WTC11 (cell line): ENCODE results near the gene NDE1. TPM values are rescaled to one million over a fixed set of nuclear protein-coding genes. Genes with fewer than 3 reads are reported as not detected.
"Not testable (repeated sequence)": the region's sequence is repeated elsewhere in the genome, so short reads cannot be mapped to it uniquely, and the experiment has no call there.

ENCODE experiments used
- ATAC-seq: fragments of 200-7000 bp; cut with Tn5 transposase; 2 replicates; pipeline ENCODE4 v1.10.0; 2021; ENCODE audit warnings: mild to moderate bottlenecking, moderate library complexity
- CTCF ChIA-PET: fragments of 300-600 bp; sonication (Branson Sonifier 250); formaldehyde crosslinking; loops from one replicate; lab custom pipeline; 2021; ENCODE audit warnings: antibody characterized with exemption; lab: Charles Lee
- POLR2A ChIA-PET: fragments of 350-600 bp; sonication (Branson Sonifier 250); formaldehyde crosslinking; loops from one replicate; lab custom pipeline; 2021; ENCODE audit warnings: antibody characterized with exemption; lab: Charles Lee
- DNase-seq: peaks from one replicate; pipeline ENCODE4 v3.0.0; 2021; ENCODE audit warnings: low spot score
- H3K27ac Mint-ChIP-seq: 2 replicates; pipeline ENCODE4 v1.8.0; 2021; ENCODE audit warnings: mixed read lengths
- H3K27me3 Mint-ChIP-seq: 2 replicates; pipeline ENCODE4 v1.8.0; 2021; ENCODE audit warnings: low read depth, mild to moderate bottlenecking, moderate library complexity, mixed read lengths
- H3K36me3 Mint-ChIP-seq: 2 replicates; pipeline ENCODE4 v1.8.0; 2021; ENCODE audit warnings: mixed read lengths
- H3K4me1 Mint-ChIP-seq: 2 replicates; pipeline ENCODE4 v1.8.0; 2022; ENCODE audit warnings: mixed read lengths
- H3K4me3 Mint-ChIP-seq: 2 replicates; pipeline ENCODE4 v1.8.0; 2021; ENCODE audit warnings: mild to moderate bottlenecking, moderate library complexity, mixed read lengths
- H3K9me3 Mint-ChIP-seq: 2 replicates; pipeline ENCODE4 v1.8.0; 2021; ENCODE audit warnings: mixed read lengths
- AR ChIP-seq: fragments of 250-450 bp; sonication (Bioruptor Pico); IDR thresholded peaks from 2 replicates; pipeline ENCODE4 v1.9.0; 2021; ENCODE audit warnings: mild to moderate bottlenecking
- E2F1 ChIP-seq: sonication (generic); formaldehyde crosslinking; IDR thresholded peaks from 2 replicates; pipeline ENCODE4 v1.8.0; 2022; ENCODE audit warnings: mild to moderate bottlenecking, missing genetic modification reagents
- E2F4 ChIP-seq: sonication (generic); formaldehyde crosslinking; IDR thresholded peaks from 2 replicates; pipeline ENCODE4 v1.8.1; 2022; ENCODE audit warnings: low read depth, mild to moderate bottlenecking, moderate library complexity, missing genetic modification reagents, borderline replicate concordance
- ELF4 ChIP-seq: sonication (generic); formaldehyde crosslinking; IDR thresholded peaks from 2 replicates; pipeline ENCODE4 v1.8.1; 2022; ENCODE audit warnings: low read depth, mild to moderate bottlenecking, moderate library complexity, missing genetic modification reagents
- EMX1 ChIP-seq: fragments of 250-450 bp; sonication (Bioruptor Pico); IDR thresholded peaks from 2 replicates; pipeline ENCODE4 v1.8.0; 2021; ENCODE audit warnings: mild to moderate bottlenecking
- IRF2 ChIP-seq: sonication (generic); formaldehyde crosslinking; IDR thresholded peaks from 2 replicates; pipeline ENCODE4 v1.8.0; 2022; ENCODE audit warnings: low read depth, missing genetic modification reagents, borderline replicate concordance
- MLX ChIP-seq: sonication (generic); formaldehyde crosslinking; IDR thresholded peaks from 2 replicates; pipeline ENCODE4 v1.8.1; 2023; ENCODE audit warnings: mild to moderate bottlenecking, missing genetic modification reagents, moderate library complexity
- NFE2L1 ChIP-seq: sonication (generic); formaldehyde crosslinking; IDR thresholded peaks from 2 replicates; pipeline ENCODE4 v1.8.1; 2023; ENCODE audit warnings: missing genetic modification reagents
- NR1H2 ChIP-seq: sonication (generic); formaldehyde crosslinking; IDR thresholded peaks from 2 replicates; pipeline ENCODE4 v1.9.0; 2021; ENCODE audit warnings: mild to moderate bottlenecking, moderate library complexity, missing genetic modification reagents
- NR2C2 ChIP-seq: sonication (generic); formaldehyde crosslinking; IDR thresholded peaks from 2 replicates; pipeline ENCODE4 v1.8.0; 2022; ENCODE audit warnings: mild to moderate bottlenecking, missing genetic modification reagents
- NR3C1 ChIP-seq: sonication (generic); formaldehyde crosslinking; conservative IDR thresholded peaks from 2 replicates; pipeline ENCODE4 v1.8.1; 2023; ENCODE audit warnings: low read depth, mild to moderate bottlenecking, missing genetic modification reagents
- RELA ChIP-seq: sonication (generic); formaldehyde crosslinking; IDR thresholded peaks from 2 replicates; pipeline ENCODE4 v1.8.1; 2022; ENCODE audit warnings: missing genetic modification reagents, mild to moderate bottlenecking, borderline replicate concordance
- TP53 ChIP-seq: sonication (generic); formaldehyde crosslinking; IDR thresholded peaks from 2 replicates; pipeline ENCODE4 v1.8.1; 2023; ENCODE audit warnings: mild to moderate bottlenecking, missing genetic modification reagents
- USF2 ChIP-seq: sonication (generic); formaldehyde crosslinking; IDR thresholded peaks from 2 replicates; pipeline ENCODE4 v1.8.1; 2023; ENCODE audit warnings: mild to moderate bottlenecking, missing genetic modification reagents, moderate library complexity
- ZMAT4 ChIP-seq: fragments of 250-450 bp; sonication (Bioruptor Pico); IDR thresholded peaks from 2 replicates; pipeline ENCODE4 v1.9.0; 2021; ENCODE audit warnings: mild to moderate bottlenecking
- ZNF138 ChIP-seq: sonication (generic); formaldehyde crosslinking; conservative IDR thresholded peaks from 2 replicates; pipeline ENCODE4 v1.8.1; 2022; ENCODE audit warnings: mild to moderate bottlenecking, moderate library complexity, missing genetic modification reagents
- total RNA-seq: library from RNA; stranded (reverse); gene quantifications from 3 replicates; pipeline ENCODE4 v1.2.3, GENCODE V29; 2021

NDE1 gene
- total RNA-seq, 1 experiment from 2014 or later: 39.4 TPM

- CTCF ChIA-PET: no interaction called here
- Mint-ChIP-seq H3K4me1 (0 out of 2 replicates have a peak, but pooled peaks cover 3% of the 10 kb centered on the region), H3K27ac (no peak overlapping the region), H3K4me3 (no peak overlapping the region), H3K9me3 (no peaks in the 10 kb centered on the region), H3K36me3 (peaks cover 7% of the 10 kb centered on the region), H3K27me3 (no peaks in the 10 kb centered on the region)
- DNase-seq: no peak
- POLR2A ChIA-PET: interaction anchor here (0.6 kb wide), 1 partner anchor 1343 kb away, joined by 4 read pairs; no protein-coding TSS in a partner anchor
- ATAC-seq: no peak
- TF ChIP-seq ZNF138 (CRISPR knock-in tag): no peak
- no peak for TF ChIP-seq E2F4 (CRISPR knock-in tag)
- TF ChIP-seq USF2 (CRISPR knock-in tag): no peak
- TF ChIP-seq E2F1 (CRISPR knock-in tag): no peak
- no peak for TF ChIP-seq EMX1
- no peak for TF ChIP-seq AR (CRISPR knock-in tag)
- TF ChIP-seq ZMAT4 (CRISPR knock-in tag): no peak
- TF ChIP-seq, all 79 proteins: peak for 0
Measured at GRCh38 chr16:15654591-15654990, 4.5 kb downstream of the NDE1 start.

- H3K36me3 Mint-ChIP-seq, H3K4me3 Mint-ChIP-seq, H3K27ac Mint-ChIP-seq, ATAC-seq, H3K9me3 Mint-ChIP-seq, DNase-seq, H3K27me3 Mint-ChIP-seq, H3K4me1 Mint-ChIP-seq, POLR2A ChIA-PET: not testable (repeated sequence)
- CTCF ChIA-PET: interaction anchor here (0.6 kb wide), 1 partner anchor 623 kb away, joined by 3 read pairs; no protein-coding TSS in a partner anchor
Measured at GRCh38 chr16:15655561-15655960, 5.5 kb downstream of the NDE1 start.

GRCh38 chr16:15658149-15658548, 8.1 kb downstream of the NDE1 start:
- H3K9me3 Mint-ChIP-seq: no peaks in the 10 kb centered on the region
- POLR2A ChIA-PET: no interaction called here
- peaks cover 3% of the 10 kb centered on the region; the same call in 1 of the 2 replicates for H3K36me3 Mint-ChIP-seq
- H3K27ac Mint-ChIP-seq: no peak overlapping the region
- DNase-seq (no peak), ATAC-seq (peak; percentile 73)
- H3K27me3 Mint-ChIP-seq: no peaks in the 10 kb centered on the region
- CTCF ChIA-PET: no interaction called here
- H3K4me3 Mint-ChIP-seq: no peak overlapping the region
- H3K4me1 Mint-ChIP-seq: no peaks in the 10 kb centered on the region
- TF ChIP-seq ELF4: no peak
- TF ChIP-seq NR3C1 (CRISPR knock-in tag): no peak
- TF ChIP-seq NFE2L1: no peak
- TF ChIP-seq IRF2 (CRISPR knock-in tag): no peak
- TF ChIP-seq RELA (CRISPR knock-in tag): no peak
- TF ChIP-seq MLX (CRISPR knock-in tag): no peak
- no peak for TF ChIP-seq EMX1
- TF ChIP-seq NR1H2: no peak
- no peak for TF ChIP-seq NR2C2 (CRISPR knock-in tag)
- no peak for TF ChIP-seq TP53 (CRISPR knock-in tag)
